Aorta (tissue), 5 donors: ENCODE measurements around the gene SLC15A2. TPM values are rescaled to one million over a fixed set of nuclear protein-coding genes. Genes with fewer than 3 reads are reported as not detected.

ENCODE experiments used
- ATAC-seq: fragments of 200-7000 bp; cut with Tn5 transposase; one replicate; pipeline ENCODE4 v1.9.1; 2022; ENCODE audit warnings: moderate library complexity; ENCODE audit not compliant: low FRiP score
- DNase-seq, 2 donors: peaks; one replicate each; pipeline ENCODE4 v3.0.0-alpha.2; 2020
- H3K27ac ChIP-seq, 2 donors: one replicate each; pipeline ENCODE4 v1.5.1; 2013; ENCODE audit warnings: low read length in 2 of 2, mild to moderate bottlenecking in 2 of 2, moderate library complexity in 2 of 2, control low read depth in 1 of 2, inconsistent platforms in 1 of 2, low read depth in 1 of 2
- H3K27me3 ChIP-seq, 2 donors: one replicate each; pipeline ENCODE4 v1.6.1; 2013; ENCODE audit warnings: control low read depth in 1 of 2, low read length in 1 of 2, mild to moderate bottlenecking in 1 of 2, moderate library complexity in 1 of 2; ENCODE audit not compliant: insufficient read depth in 2 of 2, control insufficient read depth in 1 of 2
- H3K36me3 ChIP-seq, 2 donors: one replicate each; pipeline ENCODE4 v1.6.1; 2013; ENCODE audit warnings: control low read depth in 1 of 2, low read length in 1 of 2, mild to moderate bottlenecking in 1 of 2; ENCODE audit not compliant: insufficient read depth in 2 of 2, control insufficient read depth in 1 of 2
- H3K4me1 ChIP-seq, 2 donors: one replicate each; pipeline ENCODE4 v1.6.1; 2013; ENCODE audit warnings: low read length in 2 of 2, control low read depth in 1 of 2, mild to moderate bottlenecking in 1 of 2, moderate library complexity in 1 of 2; ENCODE audit not compliant: insufficient read depth in 2 of 2, control insufficient read depth in 1 of 2
- H3K4me3 ChIP-seq, 2 donors: one replicate each; pipeline ENCODE4 v1.5.1; 2013; ENCODE audit warnings: low read length in 2 of 2, control low read depth in 1 of 2, mild to moderate bottlenecking in 1 of 2
- H3K9me3 ChIP-seq: one replicate; pipeline ENCODE4 v1.6.1; 2013; ENCODE audit warnings: mild to moderate bottlenecking, low read length; ENCODE audit not compliant: control insufficient read depth
- WGBS, 2 donors: extraction: QIAGEN DNeasy Blood & Tissue Kit; methylation state at CpG; one replicate each; pipeline ENCODE4 v1.1.7; 2013; 5-methylcytosine and 5-hydroxymethylcytosine counted together
- intact Hi-C, 2 donors: fragments of 100-400 bp; cut with DNase I; formaldehyde crosslinking; loops; one replicate each; pipeline versions ENCODE4 v1.14.2 to v1.15.0; 2022
- polyA plus RNA-seq, 2 donors: library from polyadenylated mRNA; stranded (reverse); fragments of 200-250 nt; gene quantifications; one replicate each; pipeline ENCODE4 v1.2.3, GENCODE V29; 2013
- total RNA-seq, 2 donors: library from RNA; stranded (reverse); fragmentation: NEBNext Ultra II Directional; extraction: Animal tissue kit (Norgen Biotek cat#: 25700); gene quantifications; one replicate each; pipeline ENCODE4 v1.2.1, GENCODE V29; 2021
- donor health status: healthy with polysubstance abuse.
- donor health status: Bipolar disorder and iron deficiency.
- donor health status: DM: no; HTN: no; CAD: no.
- donor health status: DM: no; HTN: no; CAD: no.
- donor health status: DM: yes; HTN: yes; CAD: no.

The SLC15A2 gene
- total and polyA plus RNA-seq, 4 donors: 0.25 to 5.5 (median 0.81) TPM

DNA sequence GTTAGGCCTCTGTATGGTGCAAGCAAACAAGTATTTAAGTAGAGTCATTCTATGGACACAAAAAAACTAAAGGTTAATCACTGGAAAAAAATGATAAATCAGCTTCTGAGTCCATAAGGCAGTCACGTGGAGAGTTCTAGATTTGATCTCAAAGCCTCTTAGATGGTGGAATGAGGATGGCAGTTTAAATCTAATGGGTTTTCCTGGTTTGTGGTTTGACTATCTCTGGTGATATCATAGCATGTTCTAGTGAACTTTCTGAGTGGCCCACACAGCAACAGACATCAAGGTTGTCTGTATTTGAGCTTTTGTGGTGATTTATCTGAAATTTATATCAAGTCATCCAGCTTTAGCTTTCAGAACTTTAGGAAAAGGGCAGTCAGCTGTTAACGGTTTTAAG, 75.4 kb downstream of the SLC15A2 start:
- Histone ChIP-seq H3K27ac (no peak overlapping the region), H3K9me3 (no peaks in the 10 kb centered on the region), H3K27me3 (no peaks in the 10 kb centered on the region), H3K4me1 (no peaks in the 10 kb centered on the region), H3K36me3 (no peaks in the 10 kb centered on the region), H3K4me3 (no peak overlapping the region)
- DNase-seq: no peak
- ATAC-seq: no peak
- WGBS, 2 donors: 78% methylated on average over 2 of the region's 2 CpGs
- intact Hi-C loops: no loop called here

- no peaks in the 10 kb centered on the region for H3K27me3 ChIP-seq
- 68 to 85% methylated on average over 1 of the region's 1 CpG for WGBS, 2 donors
- no peaks in the 10 kb centered on the region for H3K36me3 ChIP-seq
- H3K27ac ChIP-seq: no peak overlapping the region
- ATAC-seq (no peak), DNase-seq (no peak)
- no peaks in the 10 kb centered on the region for H3K9me3 ChIP-seq
- no peak overlapping the region for H3K4me3 ChIP-seq
- H3K4me1 ChIP-seq: no peaks in the 10 kb centered on the region
- intact Hi-C loops: no loop called here
Measured at GRCh38 chr3:121970047-121970446, 75.8 kb downstream of the SLC15A2 start.

DNA sequence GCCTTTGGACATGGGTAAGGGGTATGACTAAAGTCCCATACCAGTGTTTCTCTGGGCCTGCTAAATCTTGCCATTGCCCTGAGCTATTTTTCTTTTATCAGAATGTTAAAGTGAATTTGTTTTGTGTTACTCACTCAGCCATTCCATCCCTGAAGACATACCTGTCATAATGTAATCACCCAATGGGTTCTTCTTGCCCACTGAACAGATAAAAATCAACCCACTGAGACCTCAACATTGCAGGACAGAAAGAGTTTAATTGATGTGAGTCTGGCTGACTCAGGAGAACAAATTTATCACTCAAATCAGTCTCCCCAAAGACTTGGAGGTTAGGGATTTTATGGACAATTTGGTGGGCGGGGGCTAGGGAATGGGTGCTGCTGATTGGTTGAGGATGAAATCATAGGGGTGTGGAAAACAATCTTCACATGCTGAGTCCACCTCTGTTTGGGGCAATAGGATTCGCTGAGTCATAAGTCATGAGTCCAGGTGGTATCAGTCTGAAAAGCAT, 80.5 kb downstream of the SLC15A2 start:
- 91% methylated on average over 2 of the region's 2 CpGs for WGBS, 2 donors
- Histone ChIP-seq H3K4me1 (no peaks in the 10 kb centered on the region), H3K27me3 (no peaks in the 10 kb centered on the region), H3K9me3 (peaks cover 1% of the 10 kb centered on the region), H3K36me3 (no peaks in the 10 kb centered on the region), H3K4me3 (no peak overlapping the region), H3K27ac (no peak overlapping the region)
- DNase-seq (no peak), ATAC-seq (no peak)
- intact Hi-C loops: no loop called here

GRCh38 chr3:121975702-121976302, 81.6 kb downstream of the SLC15A2 start:
- peaks cover 1% of the 10 kb centered on the region for H3K9me3 ChIP-seq
- no peaks in the 10 kb centered on the region for H3K4me1 ChIP-seq
- ATAC-seq (no peak), DNase-seq (no peak)
- no peaks in the 10 kb centered on the region for H3K27me3 ChIP-seq
- 56 to 72% methylated on average over 1 of the region's 1 CpG for WGBS, 2 donors
- no peak overlapping the region for H3K4me3 ChIP-seq
- H3K36me3 ChIP-seq: no peaks in the 10 kb centered on the region
- no peak overlapping the region for H3K27ac ChIP-seq
- intact Hi-C loops: no loop called here

DNA sequence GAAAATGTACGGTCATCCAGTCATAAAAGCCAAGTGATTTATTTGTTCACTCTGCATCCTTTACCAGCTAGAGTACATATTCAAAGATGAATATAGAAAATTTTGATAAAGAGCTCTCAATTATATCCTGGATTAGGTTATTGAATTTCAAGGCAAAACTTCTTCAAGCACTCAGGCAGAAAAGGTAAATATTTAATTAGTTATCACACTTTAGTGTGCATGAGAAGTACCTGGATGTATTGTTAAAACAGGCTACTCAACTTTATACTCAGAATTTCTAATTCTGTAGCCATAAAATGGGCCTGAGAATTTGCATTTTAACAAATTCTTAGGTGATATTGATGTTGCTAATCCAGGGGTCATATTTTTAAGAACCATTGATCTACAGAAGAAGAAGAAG, 82.5 kb downstream of the SLC15A2 start:
- Histone ChIP-seq H3K4me1 (no peaks in the 10 kb centered on the region), H3K9me3 (peaks cover 1% of the 10 kb centered on the region)
- WGBS, 2 donors: 84 to 88% methylated on average over 1 of the region's 1 CpG

GRCh38 chr3:121979246-121979645, 85.0 kb downstream of the SLC15A2 start:
- WGBS, 2 donors: 71 to 75% methylated on average over 2 of the region's 2 CpGs
- ATAC-seq (no peak), DNase-seq (no peak)
- H3K27ac ChIP-seq: no peak overlapping the region
- peaks cover 1% of the 10 kb centered on the region for H3K9me3 ChIP-seq
- no peaks in the 10 kb centered on the region for H3K4me1 ChIP-seq
- H3K27me3 ChIP-seq: no peaks in the 10 kb centered on the region
- no peak overlapping the region for H3K4me3 ChIP-seq
- intact Hi-C loops: no loop called here
- H3K36me3 ChIP-seq: no peaks in the 10 kb centered on the region

More for the DNA sequence above, 82.5 kb downstream of the SLC15A2 start:
- ATAC-seq (no peak), DNase-seq (no peak)
- Histone ChIP-seq H3K27me3 (no peaks in the 10 kb centered on the region), H3K36me3 (no peaks in the 10 kb centered on the region), H3K4me3 (no peak overlapping the region), H3K27ac (no peak overlapping the region)
- intact Hi-C loops: no loop called here

GRCh38 chr3:121979734-121980449, 85.7 kb downstream of the SLC15A2 start:
- no peaks in the 10 kb centered on the region for H3K36me3 ChIP-seq
- H3K9me3 ChIP-seq: peaks cover 1% of the 10 kb centered on the region
- H3K27ac ChIP-seq: no peak overlapping the region
- H3K27me3 ChIP-seq: no peaks in the 10 kb centered on the region
- ATAC-seq: no peak
- DNase-seq: no peak
- H3K4me3 ChIP-seq: no peak overlapping the region
- H3K4me1 ChIP-seq: no peaks in the 10 kb centered on the region
- intact Hi-C loops: no loop called here

GRCh38 chr3:121980450-121980796, 86.2 kb downstream of the SLC15A2 start:
- ATAC-seq (no peak), DNase-seq (no peak)
- H3K9me3 ChIP-seq: peaks cover 1% of the 10 kb centered on the region
- no peaks in the 10 kb centered on the region for H3K4me1 ChIP-seq
- 72 to 74% methylated on average over 5 of the region's 5 CpGs for WGBS, 2 donors
- no peak overlapping the region for H3K27ac ChIP-seq
- no peaks in the 10 kb centered on the region for H3K36me3 ChIP-seq
- no peaks in the 10 kb centered on the region for H3K27me3 ChIP-seq
- intact Hi-C loops: no loop called here
- H3K4me3 ChIP-seq: no peak overlapping the region

DNA sequence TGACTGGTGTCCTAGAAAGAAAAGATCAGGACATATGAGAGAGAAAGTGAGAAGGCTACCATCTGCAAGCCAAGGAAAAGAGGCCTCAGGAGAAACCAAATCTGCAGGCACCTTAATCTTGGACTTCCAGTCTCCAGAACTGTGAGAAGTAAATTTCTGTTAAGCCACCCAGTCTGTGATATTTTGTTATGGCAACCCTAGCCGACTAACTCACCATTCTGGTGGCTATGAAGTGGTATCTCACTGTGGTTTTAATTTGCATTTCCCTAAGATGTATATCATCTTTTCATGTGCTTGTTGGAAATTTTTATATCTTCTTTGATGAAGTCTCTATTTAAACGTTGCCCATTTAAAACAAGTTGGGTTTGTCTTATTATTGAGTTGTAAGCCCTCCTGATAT, 87.3 kb downstream of the SLC15A2 start:
- Histone ChIP-seq H3K36me3 (no peaks in the 10 kb centered on the region), H3K27ac (no peak overlapping the region), H3K9me3 (no peaks in the 10 kb centered on the region), H3K4me1 (no peaks in the 10 kb centered on the region), H3K27me3 (no peaks in the 10 kb centered on the region), H3K4me3 (no peak overlapping the region)
- DNase-seq: no peak
- no peak for ATAC-seq
- whole genome bisulfite sequencing, 2 donors: 78 to 84% methylated on average over 2 of the region's 2 CpGs
- intact Hi-C loops: no loop called here
